Ovary (tissue), 9 donors: ENCODE data around the gene TFF3. TPM values are rescaled to one million over a fixed set of nuclear protein-coding genes. Genes with fewer than 3 reads are reported as not detected.

Source experiments
- DNase-seq, 5 donors: peaks; one replicate each; pipeline ENCODE4 v3.0.0-alpha.2; 2019 to 2020
- H3K27ac ChIP-seq, 2 donors: fragments of 200-600 bp; one replicate each; pipeline versions ENCODE4 v1.5.1 to v1.8.0; 2019 to 2022
- H3K27me3 ChIP-seq: fragments of 200-600 bp; one replicate; pipeline ENCODE4 v1.8.0; 2022
- H3K36me3 ChIP-seq: fragments of 200-600 bp; sonication (generic); one replicate; pipeline ENCODE4 v1.5.1; 2019
- H3K4me1 ChIP-seq: one replicate; pipeline ENCODE4 v1.8.1; 2013; ENCODE audit warnings: mild to moderate bottlenecking, moderate library complexity; ENCODE audit not compliant: insufficient read depth
- H3K4me3 ChIP-seq: fragments of 200-600 bp; sonication (generic); one replicate; pipeline ENCODE4 v1.5.1; 2017
- H3K9me3 ChIP-seq, 2 donors: fragments of 200-600 bp in 1 of 2; sonication (generic) in 1 of 2; one replicate each; pipeline versions ENCODE4 v1.5.1 to v1.8.1; 2013 to 2019; ENCODE audit warnings: mild to moderate bottlenecking in 1 of 2, moderate library complexity in 1 of 2
- EP300 ChIP-seq: sonication (generic); formaldehyde crosslinking; IDR thresholded peaks from one replicate; pipeline ENCODE4 v1.6.1; 2017; ENCODE audit warnings: antibody characterized with exemption
- POLR2A ChIP-seq: fragments of 450-650 bp; IDR thresholded peaks from one replicate; pipeline ENCODE4 v1.6.1; 2017; ENCODE audit warnings: antibody characterized with exemption, mild to moderate bottlenecking, moderate library complexity
- WGBS, 3 donors: extraction: QIAGEN DNeasy Blood & Tissue Kit in 1 of 3; methylation state at CpG; one replicate each; pipeline versions ENCODE4 v1.1.5 to v1.1.7; 2013 to 2017; 5-methylcytosine and 5-hydroxymethylcytosine counted together
- intact Hi-C, 4 donors: fragments of 100-400 bp; cut with DNase I; formaldehyde crosslinking; loops; one replicate each; pipeline versions ENCODE4 v1.11.0 to v1.15.1; 2022 to 2023
- polyA plus RNA-seq, 2 donors: library from polyadenylated mRNA; stranded (reverse); fragments of 200-250 nt in 1 of 2; fragments of 350-450 nt in 1 of 2; fragmentation: Illumina TruSeq in 1 of 2; extraction: RNeasy Lipid Tissue Mini Kit (QIAGEN cat#74804) in 1 of 2; gene quantifications; one replicate each; pipeline ENCODE4 v1.2.3, GENCODE V29; 2013 to 2014
- total RNA-seq, 7 donors: library from RNA; depleted of rRNA in 2 of 7; stranded (reverse); fragments of >200 nt in 2 of 7; fragmentation: NEBNext Ultra II Directional in 3 of 7; extraction: Animal tissue kit (Norgen Biotek cat#: 25700) in 3 of 7; gene quantifications; one replicate each; pipeline versions ENCODE4 v1.1.0 to v1.2.4, GENCODE V29; 2016 to 2023
- TF ChIP-seq, protein P1 (sequence below), 3 donors: fragments of 450-650 bp in 2 of 3; fragments of 200-600 bp in 1 of 3; IDR thresholded peaks; one replicate each; pipeline versions ENCODE4 v1.5.1 to v1.8.0; 2016 to 2022; ENCODE audit warnings: antibody characterized with exemption in 3 of 3, mild to moderate bottlenecking in 1 of 3
- donor health status: DM: no; HTN: no; CAD: no; lungs with moderate emphysema.
- donor health status: DM: no; HTN: no; CAD: no.
- donor health status: Bipolar disorder and iron deficiency.
- donor health status: DM: yes; HTN: yes; CAD: no.
- donor health status: DM: no; HTN: no; CAD: no.
- donor health status: DM: yes; HTN: yes; CAD: no.

Gene TFF3
- total and polyA plus RNA-seq, 9 donors: 1.3 to 131 (median 11.0) TPM; not detected in 1

DNA sequence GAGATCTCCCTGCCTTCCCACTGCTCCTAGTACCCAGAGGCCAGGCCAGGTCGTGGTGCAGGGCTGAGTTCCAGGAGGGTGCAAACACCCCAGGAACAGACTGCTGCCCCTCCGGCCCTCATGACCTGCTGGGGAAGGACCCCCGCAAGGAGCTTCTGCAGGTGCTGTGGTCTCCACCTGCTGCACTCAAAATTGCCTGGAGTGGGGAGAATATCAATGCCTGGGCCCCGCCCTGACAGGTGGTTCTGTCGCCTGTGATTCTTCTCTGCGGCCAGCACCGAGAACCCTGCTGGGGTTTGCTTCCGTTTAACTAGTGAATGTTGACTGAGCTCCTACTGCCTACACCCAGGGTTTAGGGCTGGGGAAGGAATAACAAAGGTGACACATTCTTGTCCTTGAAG is 2.1 kb upstream of the TFF3 start:
- Histone ChIP-seq H3K4me1 (no peaks in the 10 kb centered on the region), H3K9me3 (no peaks in the 10 kb centered on the region), H3K4me3 (no peak overlapping the region), H3K36me3 (no peaks in the 10 kb centered on the region), H3K27ac (no peak overlapping the region), H3K27me3 (no peaks in the 10 kb centered on the region)
- WGBS, 3 donors: 73 to 88% (median 81%) methylated on average over 8 of the region's 8 CpGs
- no peak for DNase-seq
- TF ChIP-seq POLR2A (no peak), EP300 (no peak)
- TF ChIP-seq, protein P1, sequence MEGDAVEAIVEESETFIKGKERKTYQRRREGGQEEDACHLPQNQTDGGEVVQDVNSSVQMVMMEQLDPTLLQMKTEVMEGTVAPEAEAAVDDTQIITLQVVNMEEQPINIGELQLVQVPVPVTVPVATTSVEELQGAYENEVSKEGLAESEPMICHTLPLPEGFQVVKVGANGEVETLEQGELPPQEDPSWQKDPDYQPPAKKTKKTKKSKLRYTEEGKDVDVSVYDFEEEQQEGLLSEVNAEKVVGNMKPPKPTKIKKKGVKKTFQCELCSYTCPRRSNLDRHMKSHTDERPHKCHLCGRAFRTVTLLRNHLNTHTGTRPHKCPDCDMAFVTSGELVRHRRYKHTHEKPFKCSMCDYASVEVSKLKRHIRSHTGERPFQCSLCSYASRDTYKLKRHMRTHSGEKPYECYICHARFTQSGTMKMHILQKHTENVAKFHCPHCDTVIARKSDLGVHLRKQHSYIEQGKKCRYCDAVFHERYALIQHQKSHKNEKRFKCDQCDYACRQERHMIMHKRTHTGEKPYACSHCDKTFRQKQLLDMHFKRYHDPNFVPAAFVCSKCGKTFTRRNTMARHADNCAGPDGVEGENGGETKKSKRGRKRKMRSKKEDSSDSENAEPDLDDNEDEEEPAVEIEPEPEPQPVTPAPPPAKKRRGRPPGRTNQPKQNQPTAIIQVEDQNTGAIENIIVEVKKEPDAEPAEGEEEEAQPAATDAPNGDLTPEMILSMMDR (IDR thresholded peaks at IDR 0.05): no peak
- intact Hi-C loops: no loop called here

DNA sequence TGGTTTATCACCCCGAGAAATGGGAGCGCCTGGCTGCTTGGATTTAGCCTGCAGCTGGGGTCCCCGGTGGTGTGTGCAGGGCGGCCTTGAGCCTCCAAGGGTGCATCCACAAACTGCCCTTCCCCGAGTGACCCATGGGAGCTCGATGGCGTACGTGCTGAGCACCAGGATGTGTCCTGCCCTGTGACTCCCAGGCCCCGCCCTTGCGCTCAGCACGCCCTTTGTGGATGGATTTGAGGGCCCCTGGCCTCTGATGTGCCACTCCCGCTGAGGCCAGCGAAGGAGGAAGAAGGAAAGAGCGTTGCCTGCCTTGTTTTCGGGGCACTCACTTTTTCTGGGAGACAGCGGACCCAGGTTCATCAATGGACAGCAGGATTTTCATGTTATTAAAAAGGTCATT is 1.7 kb upstream of the TFF3 start:
- no peaks in the 10 kb centered on the region for H3K36me3 ChIP-seq
- no peaks in the 10 kb centered on the region for H3K9me3 ChIP-seq
- no peak overlapping the region for H3K4me3 ChIP-seq
- H3K27ac ChIP-seq: no peak overlapping the region
- TF ChIP-seq POLR2A: no peak
- TF ChIP-seq EP300: no peak
- TF ChIP-seq, protein P1 (IDR thresholded peaks at IDR 0.05): no peak
- DNase-seq: no peak
- H3K27me3 ChIP-seq: no peaks in the 10 kb centered on the region
- intact Hi-C loops: no loop called here
- peaks cover 1% of the 10 kb centered on the region for H3K4me1 ChIP-seq
- 90 to 93% (median 92%) methylated on average over 16 of the region's 16 CpGs for WGBS, 3 donors

DNA sequence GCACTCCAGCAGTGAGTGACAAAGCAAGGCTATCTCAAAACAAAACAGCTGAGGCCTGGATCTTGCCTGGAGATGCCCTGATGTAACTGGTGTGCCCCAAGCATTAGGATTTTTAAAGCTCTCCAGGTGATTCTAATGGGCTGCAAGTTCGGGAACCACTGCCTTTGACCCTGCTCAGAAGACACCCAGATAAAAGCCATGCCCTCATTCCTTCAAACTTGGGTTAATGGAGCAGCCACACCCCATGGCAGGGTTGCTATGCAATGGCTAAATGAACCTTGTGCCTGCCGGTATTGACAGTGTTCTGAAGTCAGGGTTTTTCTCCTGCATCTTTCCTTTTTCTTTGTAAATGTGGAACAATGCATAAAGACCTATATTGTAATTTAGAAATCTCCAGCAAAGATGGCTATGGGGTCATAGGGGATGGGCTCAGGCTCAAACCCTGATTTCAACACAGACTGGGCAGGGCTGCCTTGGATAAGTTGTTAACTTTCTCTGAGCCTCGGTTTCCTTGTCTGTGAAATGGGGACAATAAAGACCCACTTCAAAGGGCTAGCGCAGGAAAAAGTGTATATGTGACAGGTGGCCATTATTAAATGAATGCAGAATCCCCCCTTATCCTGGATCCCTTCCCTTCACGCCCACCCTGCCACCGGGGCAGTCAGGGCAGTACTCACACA is 453 bp downstream of the TFF3 start:
- intact Hi-C loops: no loop called here
- no peak for DNase-seq
- Histone ChIP-seq H3K9me3 (no peaks in the 10 kb centered on the region), H3K27me3 (no peaks in the 10 kb centered on the region), H3K4me1 (peaks cover 1% of the 10 kb centered on the region), H3K27ac (no peak overlapping the region), H3K36me3 (no peaks in the 10 kb centered on the region), H3K4me3 (no peak overlapping the region)
- WGBS, 3 donors: 66 to 84% (median 75%) methylated on average over 6 of the region's 6 CpGs
- TF ChIP-seq POLR2A: no peak
- TF ChIP-seq EP300: no peak
- TF ChIP-seq, protein P1 (IDR thresholded peaks at IDR 0.05): no peak

DNA sequence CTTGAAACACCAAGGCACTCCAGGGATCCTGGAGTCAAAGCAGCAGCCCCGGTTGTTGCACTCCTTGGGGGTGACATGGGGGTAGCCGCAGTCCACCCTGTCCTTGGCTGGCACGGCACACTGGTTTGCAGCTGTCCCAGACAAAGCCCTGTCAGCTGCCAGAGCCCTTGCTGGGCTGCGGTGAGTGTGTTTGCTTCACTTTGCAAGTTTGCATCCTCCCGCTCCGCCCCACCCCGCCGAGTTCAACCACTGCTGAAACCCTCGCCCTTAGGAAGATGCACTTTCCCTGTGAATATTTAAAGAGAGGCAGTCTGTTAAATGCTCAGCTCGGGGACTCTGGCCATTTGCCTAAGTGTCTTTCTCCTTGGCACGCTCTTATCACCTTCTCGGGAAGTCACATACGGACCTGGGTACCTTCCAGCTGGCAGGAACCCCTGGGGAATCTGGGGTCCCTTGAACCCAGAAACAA is 1.7 kb downstream of the TFF3 start:
- Histone ChIP-seq H3K27ac (no peak overlapping the region), H3K9me3 (no peaks in the 10 kb centered on the region), H3K4me1 (peaks cover 1% of the 10 kb centered on the region), H3K4me3 (no peak overlapping the region), H3K36me3 (no peaks in the 10 kb centered on the region), H3K27me3 (no peaks in the 10 kb centered on the region)
- TF ChIP-seq, protein P1 (IDR thresholded peaks at IDR 0.05): no peak
- TF ChIP-seq EP300 (no peak), POLR2A (no peak)
- intact Hi-C loops: no loop called here
- DNase-seq: no peak
- 63 to 68% (median 64%) methylated on average over 13 of the region's 13 CpGs for WGBS, 3 donors
